Naive thymus-derived CD4-positive, alpha-beta T cell (primary cell): Measurements from ENCODE around the gene SSC5D. TPM values are rescaled to one million over a fixed set of nuclear protein-coding genes. Genes with fewer than 3 reads are reported as not detected.

Experiments used
- ATAC-seq: fragments of 150-1000 bp; cut with Tn5 transposase; 2 replicates; pipeline ENCODE4 v1.10.0; 2021; ENCODE audit warnings: mild to moderate bottlenecking, moderate library complexity
- CTCF ChIA-PET: fragments of 350-600 bp; sonication (Branson Sonifier 250); formaldehyde crosslinking; loops from one replicate; lab custom pipeline; 2021; ENCODE audit warnings: antibody characterized with exemption; lab: Charles Lee
- POLR2A ChIA-PET: fragments of 350-600 bp; sonication (Branson Sonifier 250); formaldehyde crosslinking; loops from one replicate; lab custom pipeline; 2021; ENCODE audit warnings: antibody characterized with exemption, inconsistent platforms; lab: Charles Lee
- DNase-seq, 9 donors: peaks; one replicate each; pipeline versions ENCODE4 v3.0.0 to v3.0.0-alpha.2; 2020 to 2022; ENCODE audit warnings: mixed read lengths in 1 of 9
- H3K27ac ChIP-seq: one replicate; pipeline ENCODE4 v1.7.0; 2013; ENCODE audit warnings: mild to moderate bottlenecking, low read depth, low read length, moderate library complexity
- H3K27me3 ChIP-seq, 2 donors: one replicate each; pipeline ENCODE4 v1.7.0; 2013; ENCODE audit warnings: low read length in 2 of 2, mild to moderate bottlenecking in 2 of 2, moderate library complexity in 2 of 2; ENCODE audit not compliant: control insufficient read depth in 2 of 2, insufficient read depth in 2 of 2
- H3K36me3 ChIP-seq, 3 experiments: 1 replicate in 2 of 3; 2 replicates in 1 of 3; pipeline ENCODE4 v1.7.0; 2013; ENCODE audit warnings: low read length in 3 of 3, mild to moderate bottlenecking in 3 of 3, moderate library complexity in 1 of 3; ENCODE audit not compliant: insufficient read depth in 3 of 3, control insufficient read depth in 2 of 3
- H3K4me1 ChIP-seq, 2 donors: one replicate each; pipeline ENCODE4 v1.7.0; 2013; ENCODE audit warnings: low read length in 2 of 2, mild to moderate bottlenecking in 2 of 2, moderate library complexity in 1 of 2; ENCODE audit not compliant: control insufficient read depth in 2 of 2, insufficient read depth in 2 of 2
- H3K4me3 ChIP-seq: 2 replicates; pipeline ENCODE4 v1.7.0; 2013; ENCODE audit warnings: mild to moderate bottlenecking, low read length
- H3K9me3 ChIP-seq, 3 experiments: 1 replicate in 2 of 3; 2 replicates in 1 of 3; pipeline ENCODE4 v1.7.0; 2013; ENCODE audit warnings: low read length in 3 of 3; ENCODE audit not compliant: control insufficient read depth in 2 of 3
- H3K27ac Mint-ChIP-seq, 9 donors: one replicate each; pipeline ENCODE4 v1.8.0; 2020 to 2022; ENCODE audit warnings: mixed read lengths in 9 of 9, mild to moderate bottlenecking in 8 of 9, moderate library complexity in 5 of 9, inconsistent platforms in 2 of 9
- H3K27me3 Mint-ChIP-seq, 5 donors: one replicate each; pipeline ENCODE4 v1.8.0; 2021 to 2022; ENCODE audit warnings: mixed read lengths in 5 of 5, mild to moderate bottlenecking in 1 of 5
- H3K36me3 Mint-ChIP-seq, 5 donors: one replicate each; pipeline ENCODE4 v1.8.0; 2020 to 2022; ENCODE audit warnings: mixed read lengths in 5 of 5, mild to moderate bottlenecking in 3 of 5, inconsistent platforms in 1 of 5
- H3K4me1 Mint-ChIP-seq, 7 donors: one replicate each; pipeline ENCODE4 v1.8.0; 2020 to 2022; ENCODE audit warnings: mixed read lengths in 7 of 7, mild to moderate bottlenecking in 3 of 7, inconsistent platforms in 1 of 7
- H3K4me3 Mint-ChIP-seq, 10 donors: one replicate each; pipeline ENCODE4 v1.8.0; 2020 to 2022; ENCODE audit warnings: mild to moderate bottlenecking in 10 of 10, mixed read lengths in 10 of 10, moderate library complexity in 6 of 10, inconsistent platforms in 2 of 10
- H3K9me3 Mint-ChIP-seq, 11 donors: one replicate each; pipeline ENCODE4 v1.8.0; 2020 to 2022; ENCODE audit warnings: mixed read lengths in 11 of 11, mild to moderate bottlenecking in 4 of 11, inconsistent platforms in 1 of 11, moderate library complexity in 1 of 11
- intact Hi-C, 2 donors: fragments of 100-400 bp; cut with micrococcal nuclease; formaldehyde crosslinking; loops; one replicate each; pipeline ENCODE4 v1.15.1; 2023
- polyA plus RNA-seq, 2 donors: library from polyadenylated mRNA; unstranded; fragments of 300-500 nt; fragmentation: Illumina TruSeq; gene quantifications; one replicate each; pipeline ENCODE4 v1.2.3, GENCODE V29; 2021
- total RNA-seq, 6 experiments: library from RNA in 5 of 6; stranded (reverse) in 5 of 6; gene quantifications; 1 replicate in 5 of 6; 2 replicates in 1 of 6; pipeline ENCODE4 v1.2.3 and lab custom pipeline; 2021 to 2026

Gene SSC5D
- total RNA-seq (under 1 TPM; 0.21 to 0.48 (median 0.35) TPM), polyA plus RNA-seq (not detected), total RNA-seq (lab: John Stamatoyannopoulos, UW) (0.54 reads per million)

DNA sequence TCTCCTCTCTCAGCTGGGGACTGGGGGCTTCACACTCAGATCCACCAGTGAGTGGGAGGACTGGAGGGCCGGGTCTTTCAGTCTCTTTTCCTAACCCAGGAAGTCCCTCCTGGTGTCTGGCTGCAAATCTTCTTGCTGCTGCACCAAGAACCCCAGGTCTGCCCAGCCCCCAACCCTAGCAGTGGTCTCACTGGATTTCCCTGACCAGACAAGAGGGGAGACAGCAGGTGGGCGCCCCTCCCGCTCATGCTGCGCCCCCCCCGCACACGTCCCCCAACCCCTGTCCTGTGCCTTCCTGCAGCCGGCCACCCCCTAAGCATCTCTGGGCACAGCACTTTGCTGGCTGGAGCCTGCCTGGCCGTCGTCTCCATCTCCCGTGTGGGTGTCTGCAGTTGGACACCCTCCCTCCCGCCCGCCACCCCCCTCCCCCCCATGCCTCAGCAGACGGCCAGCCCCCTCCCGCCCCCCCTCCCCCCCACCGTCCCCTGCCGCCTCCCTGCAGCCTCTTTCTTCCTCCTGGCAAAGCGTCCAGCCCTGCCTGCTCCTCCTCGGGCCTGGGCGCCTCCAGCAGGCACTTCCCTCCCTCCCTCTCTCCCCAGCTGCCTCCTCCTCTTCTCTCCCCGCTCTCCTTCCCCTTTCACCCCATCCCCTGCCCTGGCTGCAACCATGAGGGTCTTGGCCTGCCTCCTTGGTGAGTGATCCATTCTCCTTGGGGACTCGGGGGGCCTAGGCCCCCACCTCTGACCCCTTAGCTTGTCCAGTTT, at the start of gene SSC5D:
SSC5D (plus strand) TSS at position 513 of the 764 bp plus-strand sequence; CDS start at position 667, 154 bp downstream.
- Mint-ChIP-seq H3K36me3 (peaks cover 0 to 1% (median 0%) of the 10 kb centered on the region in 5 donors), H3K27me3 (peaks cover 0 to 5% (median 0%) of the 10 kb centered on the region in 5 donors), H3K9me3 (no peaks in the 10 kb centered on the region), H3K4me1 (peaks cover 5 to 16% (median 9%) of the 10 kb centered on the region in 7 donors), H3K4me3 (peak within 1 kb of the TSS in 2 of 10 donors; percentile 29), H3K27ac (peak within 1 kb of the TSS in 6 of 9 donors; percentile 18 to 83 (median 64))
- Histone ChIP-seq H3K36me3 (peaks cover 0 to 8% (median 0%) of the 10 kb centered on the region in 3 experiments), H3K4me1 (peaks cover 12 to 13% of the 10 kb centered on the region in 2 donors), H3K4me3 (no peak within 1 kb of the TSS), H3K9me3 (no peaks in the 10 kb centered on the region), H3K27me3 (no peaks in the 10 kb centered on the region), H3K27ac (no peak within 1 kb of the TSS)
- intact Hi-C loops = no loop called here
- DNase-seq (no peak), ATAC-seq (no peak)
- POLR2A ChIA-PET = no interaction called here
- CTCF ChIA-PET = interaction anchor here (1.4 kb wide), 1 partner anchor 16 kb away, joined by 3 read pairs; no protein-coding TSS in a partner anchor

GRCh38 chr19:55439052-55439451, 49.2 kb upstream of the SSC5D start:
- Histone ChIP-seq H3K27ac (no peak overlapping the region), H3K4me1 (peaks cover 7 to 23% of the 10 kb centered on the region in 2 donors), H3K27me3 (peaks cover 8 to 32% of the 10 kb centered on the region in 2 donors), H3K36me3 (no peaks in the 10 kb centered on the region), H3K9me3 (no peaks in the 10 kb centered on the region), H3K4me3 (no peak overlapping the region)
- intact Hi-C loops = no loop called here
- Mint-ChIP-seq H3K36me3 (peaks cover 0 to 19% (median 0%) of the 10 kb centered on the region in 5 donors), H3K27ac (no peak overlapping the region), H3K9me3 (peaks cover 0 to 8% (median 0%) of the 10 kb centered on the region in 11 donors), H3K27me3 (peaks cover 47 to 60% (median 55%) of the 10 kb centered on the region in 5 donors), H3K4me3 (peak overlapping the region in 1 of 10 donors; percentile 44), H3K4me1 (peaks cover 11 to 34% (median 27%) of the 10 kb centered on the region in 7 donors)
- DNase-seq = no peak
- ATAC-seq = no peak
- POLR2A ChIA-PET = interaction anchor here (1.1 kb wide), 1 partner anchor 14 kb away, joined by 3 read pairs; no protein-coding TSS in a partner anchor
- CTCF ChIA-PET = interaction anchor here (0.7 kb wide), 1 partner anchor 19 kb away, joined by 3 read pairs; no protein-coding TSS in a partner anchor

- Mint-ChIP-seq H3K4me1 (peaks cover 11 to 35% (median 30%) of the 10 kb centered on the region in 7 donors), H3K36me3 (peaks cover 0 to 19% (median 0%) of the 10 kb centered on the region in 5 donors), H3K4me3 (peak overlapping the region; percentile 18 to 83 (median 58)), H3K27ac (peak overlapping the region in 2 of 9 donors; percentile 30 to 65), H3K9me3 (peaks cover 0 to 8% (median 1%) of the 10 kb centered on the region in 11 donors), H3K27me3 (peaks cover 57 to 75% (median 67%) of the 10 kb centered on the region in 5 donors)
- Histone ChIP-seq H3K27me3 (peaks cover 15 to 33% of the 10 kb centered on the region in 2 donors), H3K4me1 (peaks cover 7 to 23% of the 10 kb centered on the region in 2 donors), H3K4me3 (no peak overlapping the region), H3K27ac (no peak overlapping the region), H3K9me3 (no peaks in the 10 kb centered on the region), H3K36me3 (no peaks in the 10 kb centered on the region)
- no peak for ATAC-seq
- no peak for DNase-seq
- CTCF ChIA-PET = no interaction called here
- intact Hi-C loops = loop anchor here in 1 of 2 donors (10.0 kb wide), 1 partner anchor 276 kb away; the partner anchor contains the start of gene DNAAF3
- POLR2A ChIA-PET = interaction anchor here (1.1 kb wide), 1 partner anchor 11 kb away, joined by 3 read pairs; no protein-coding TSS in a partner anchor
Measured at GRCh38 chr19:55440411-55441105, 47.7 kb upstream of the SSC5D start.

DNA sequence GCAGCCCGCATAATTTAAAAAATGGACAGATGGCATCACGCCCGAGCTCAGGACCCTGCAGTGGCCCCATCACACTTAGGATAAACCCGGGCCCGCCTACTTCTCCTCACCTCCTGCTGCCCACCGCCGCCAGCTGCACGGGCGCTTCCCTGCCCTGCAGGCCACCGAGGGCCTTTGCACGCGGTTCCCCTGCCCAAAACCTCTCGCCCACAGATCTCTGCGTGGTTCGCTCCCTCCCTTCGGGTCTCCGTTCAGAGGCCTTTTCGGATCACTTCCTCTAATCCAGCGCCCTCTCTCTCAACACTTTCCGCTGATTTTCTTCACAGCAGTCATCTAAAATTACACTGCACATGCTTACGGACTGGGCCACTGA, 46.9 kb upstream of the SSC5D start:
- peaks cover 15 to 33% of the 10 kb centered on the region in 2 donors for H3K27me3 ChIP-seq
- H3K36me3 ChIP-seq = no peaks in the 10 kb centered on the region
- no peaks in the 10 kb centered on the region for H3K9me3 ChIP-seq
- Mint-ChIP-seq H3K4me3 (peak overlapping the region; percentile 7 to 83 (median 60)), H3K27ac (peak overlapping the region in 2 of 9 donors; percentile 30 to 65), H3K4me1 (peaks cover 11 to 35% (median 30%) of the 10 kb centered on the region in 7 donors), H3K27me3 (peaks cover 62 to 79% (median 72%) of the 10 kb centered on the region in 5 donors), H3K36me3 (peaks cover 0 to 19% (median 0%) of the 10 kb centered on the region in 5 donors), H3K9me3 (peaks cover 0 to 8% (median 1%) of the 10 kb centered on the region in 11 donors)
- H3K4me1 ChIP-seq = peaks cover 7 to 23% of the 10 kb centered on the region in 2 donors
- no peak overlapping the region for H3K27ac ChIP-seq
- ATAC-seq = no peak
- ChIA-PET CTCF (no interaction called here), POLR2A (interaction anchor here (1.1 to 1.2 kb wide), 2 partner anchors 10 to 57 kb away, joined by 3 read pairs; partner anchors contain the start of gene TMEM238)
- intact Hi-C loops = loop anchor here in 1 of 2 donors (10.0 kb wide), 1 partner anchor 277 kb away; the partner anchor contains the start of gene DNAAF3
- no peak for DNase-seq
- H3K4me3 ChIP-seq = no peak overlapping the region

DNA sequence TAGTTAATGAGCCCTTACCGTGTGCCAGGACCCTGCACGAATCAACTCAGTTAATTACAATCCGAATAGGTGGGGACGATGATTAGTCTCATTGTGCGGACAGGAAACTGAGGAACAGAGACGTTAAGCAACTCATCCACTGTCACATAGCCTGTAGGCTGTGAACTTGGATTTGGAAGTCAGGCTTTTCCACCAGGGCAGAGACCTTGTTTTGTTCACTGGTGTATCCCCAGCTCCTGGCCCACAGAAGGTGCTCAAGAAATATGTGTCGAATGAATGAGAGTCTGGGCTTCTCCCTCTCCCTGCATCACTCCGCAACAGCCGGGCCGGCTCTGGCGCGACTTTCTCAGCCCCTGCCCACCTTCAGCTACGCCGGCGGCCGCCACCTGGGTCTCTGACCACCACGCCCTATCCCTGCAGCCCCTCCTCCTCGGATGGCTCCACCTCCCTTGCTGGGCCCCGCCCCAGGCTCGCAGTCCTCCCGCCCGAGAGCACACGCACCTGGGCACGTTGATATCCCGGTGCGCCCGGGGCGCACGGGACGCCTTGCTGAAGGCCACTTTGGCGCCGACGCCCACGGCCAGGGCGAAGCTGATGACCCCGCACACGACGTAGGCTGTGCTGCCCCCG, 46.4 kb upstream of the SSC5D start:
- H3K4me3 ChIP-seq = no peak overlapping the region
- CTCF ChIA-PET = no interaction called here
- H3K27me3 ChIP-seq = peaks cover 15 to 33% of the 10 kb centered on the region in 2 donors
- H3K4me1 ChIP-seq = peaks cover 7 to 23% of the 10 kb centered on the region in 2 donors
- H3K27me3 Mint-ChIP-seq = peaks cover 58 to 75% (median 68%) of the 10 kb centered on the region in 5 donors
- intact Hi-C loops = loop anchor here in 1 of 2 donors (10.0 kb wide), 1 partner anchor 277 kb away; the partner anchor contains the start of gene DNAAF3
- DNase-seq (no peak), ATAC-seq (no peak)
- peaks cover 11 to 35% (median 27%) of the 10 kb centered on the region in 7 donors for H3K4me1 Mint-ChIP-seq
- no peak overlapping the region for H3K27ac Mint-ChIP-seq
- no peak overlapping the region for H3K27ac ChIP-seq
- no peaks in the 10 kb centered on the region for H3K36me3 ChIP-seq
- H3K36me3 Mint-ChIP-seq = peaks cover 0 to 19% (median 0%) of the 10 kb centered on the region in 5 donors
- H3K4me3 Mint-ChIP-seq = peak overlapping the region; percentile 7 to 83 (median 60)
- no peaks in the 10 kb centered on the region for H3K9me3 ChIP-seq
- POLR2A ChIA-PET = interaction anchor here (1.1 to 1.2 kb wide), 2 partner anchors 10 to 58 kb away, joined by 3 read pairs; partner anchors contain the start of gene TMEM238
- peaks cover 0 to 8% (median 1%) of the 10 kb centered on the region in 11 donors for H3K9me3 Mint-ChIP-seq
